Measurements from ENCODE around the gene MVD.

DNA sequence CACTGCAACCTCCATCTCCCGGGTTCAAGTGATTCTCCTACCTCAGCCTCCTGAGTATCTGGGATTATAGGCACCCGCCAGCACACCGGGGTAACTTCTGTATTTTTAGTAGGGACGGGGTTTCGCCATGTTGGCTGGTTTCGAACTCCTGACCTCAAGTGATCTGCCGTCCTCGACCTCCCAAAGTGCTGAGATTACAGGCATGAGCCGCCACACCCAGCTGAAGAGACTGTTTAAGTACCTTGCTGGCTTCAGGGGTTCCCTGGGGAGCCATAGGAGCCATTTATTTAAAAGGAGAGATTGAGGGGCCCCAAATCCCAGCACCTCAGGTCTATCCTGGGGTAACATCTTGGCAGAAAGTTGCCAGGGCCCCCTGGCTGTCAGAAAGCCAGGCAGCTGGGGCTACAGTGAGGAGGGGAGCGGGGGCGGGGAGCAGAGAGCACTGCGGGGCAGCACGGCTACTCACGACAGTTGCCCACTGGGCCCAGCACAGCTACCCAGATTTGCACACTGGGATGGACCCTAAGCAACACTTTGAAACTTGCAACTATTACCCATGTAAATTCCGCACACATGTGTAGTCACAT is 21.8 kb upstream of the MVD start:
- no peak for TF ChIP-seq FOXP1 (IDR thresholded peaks at IDR 0.05)
- TF ChIP-seq FOXP1 (CRISPR knock-in tag; IDR thresholded peaks at IDR 0.05), result no peak
- no peak for TF ChIP-seq ZNF747 (CRISPR knock-in tag; IDR thresholded peaks at IDR 0.05; ENCODE audit: borderline replicate concordance)
- TF ChIP-seq ZNF18 (CRISPR knock-in tag; IDR thresholded peaks at IDR 0.05; ENCODE audit: insufficient replicate concordance), result no peak
- no peak for TF ChIP-seq SMC3 (IDR thresholded peaks at IDR 0.05; ENCODE audit: low read length)
- no peak for TF ChIP-seq POLR2A (IDR thresholded peaks at IDR 0.05; ENCODE audit: insufficient read depth in 1 of 2, low read depth in 2 of 2, low read length in 2 of 2)
- TF ChIP-seq, protein P1, sequence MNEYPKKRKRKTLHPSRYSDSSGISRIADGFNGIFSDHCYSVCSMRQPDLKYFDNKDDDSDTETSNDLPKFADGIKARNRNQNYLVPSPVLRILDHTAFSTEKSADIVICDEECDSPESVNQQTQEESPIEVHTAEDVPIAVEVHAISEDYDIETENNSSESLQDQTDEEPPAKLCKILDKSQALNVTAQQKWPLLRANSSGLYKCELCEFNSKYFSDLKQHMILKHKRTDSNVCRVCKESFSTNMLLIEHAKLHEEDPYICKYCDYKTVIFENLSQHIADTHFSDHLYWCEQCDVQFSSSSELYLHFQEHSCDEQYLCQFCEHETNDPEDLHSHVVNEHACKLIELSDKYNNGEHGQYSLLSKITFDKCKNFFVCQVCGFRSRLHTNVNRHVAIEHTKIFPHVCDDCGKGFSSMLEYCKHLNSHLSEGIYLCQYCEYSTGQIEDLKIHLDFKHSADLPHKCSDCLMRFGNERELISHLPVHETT (CRISPR knock-in tag; conservative IDR thresholded peaks at IDR 0.05), result no peak
- TF ChIP-seq ZNF772 (CRISPR knock-in tag; IDR thresholded peaks at IDR 0.05), result no peak
- no peak for TF ChIP-seq ZMAT3 (CRISPR knock-in tag; conservative IDR thresholded peaks at IDR 0.05)
- TF ChIP-seq TEAD2 (CRISPR knock-in tag; IDR thresholded peaks at IDR 0.05), result no peak
- TF ChIP-seq, protein P2, sequence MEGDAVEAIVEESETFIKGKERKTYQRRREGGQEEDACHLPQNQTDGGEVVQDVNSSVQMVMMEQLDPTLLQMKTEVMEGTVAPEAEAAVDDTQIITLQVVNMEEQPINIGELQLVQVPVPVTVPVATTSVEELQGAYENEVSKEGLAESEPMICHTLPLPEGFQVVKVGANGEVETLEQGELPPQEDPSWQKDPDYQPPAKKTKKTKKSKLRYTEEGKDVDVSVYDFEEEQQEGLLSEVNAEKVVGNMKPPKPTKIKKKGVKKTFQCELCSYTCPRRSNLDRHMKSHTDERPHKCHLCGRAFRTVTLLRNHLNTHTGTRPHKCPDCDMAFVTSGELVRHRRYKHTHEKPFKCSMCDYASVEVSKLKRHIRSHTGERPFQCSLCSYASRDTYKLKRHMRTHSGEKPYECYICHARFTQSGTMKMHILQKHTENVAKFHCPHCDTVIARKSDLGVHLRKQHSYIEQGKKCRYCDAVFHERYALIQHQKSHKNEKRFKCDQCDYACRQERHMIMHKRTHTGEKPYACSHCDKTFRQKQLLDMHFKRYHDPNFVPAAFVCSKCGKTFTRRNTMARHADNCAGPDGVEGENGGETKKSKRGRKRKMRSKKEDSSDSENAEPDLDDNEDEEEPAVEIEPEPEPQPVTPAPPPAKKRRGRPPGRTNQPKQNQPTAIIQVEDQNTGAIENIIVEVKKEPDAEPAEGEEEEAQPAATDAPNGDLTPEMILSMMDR (CRISPR knock-in tag; IDR thresholded peaks at IDR 0.05), result no peak
- no peak for TF ChIP-seq ARID3A (IDR thresholded peaks at IDR 0.05; ENCODE audit: low read depth, low read length)

Data from HepG2 (cell line).